Thyroid gland (tissue), 4 donors: Measurements from ENCODE around the gene KCNG2. TPM values are rescaled to one million over a fixed set of nuclear protein-coding genes. Genes with fewer than 3 reads are reported as not detected.

Experiments used
- DNase-seq, 2 donors: peaks; one replicate each; pipeline ENCODE4 v3.0.0-alpha.2; 2019
- H3K27ac ChIP-seq, 3 donors: fragments of 200-600 bp; sonication (generic); 1 replicate in 2 of 3; 2 replicates in 1 of 3; pipeline ENCODE4 v1.5.1; 2016 to 2019; ENCODE audit warnings: mild to moderate bottlenecking in 1 of 3, moderate library complexity in 1 of 3
- H3K27me3 ChIP-seq: fragments of 200-600 bp; sonication (generic); one replicate; pipeline ENCODE4 v1.5.1; 2019
- H3K36me3 ChIP-seq, 2 donors: fragments of 200-600 bp; sonication (generic); one replicate each; pipeline ENCODE4 v1.5.1; 2016 to 2019
- H3K4me1 ChIP-seq, 2 donors: fragments of 200-600 bp; sonication (generic); one replicate each; pipeline ENCODE4 v1.5.1; 2017 to 2019
- H3K4me3 ChIP-seq, 3 donors: fragments of 200-600 bp; sonication (generic); replicated peaks in 1 of 3; 1 replicate in 2 of 3; 2 replicates in 1 of 3; pipeline ENCODE4 v1.5.1; 2016; ENCODE audit warnings: mild to moderate bottlenecking in 1 of 3
- H3K9me3 ChIP-seq: fragments of 200-600 bp; sonication (generic); one replicate; pipeline ENCODE4 v1.5.1; 2017
- POLR2A ChIP-seq, 2 donors: fragments of 450-650 bp; IDR thresholded peaks; one replicate each; pipeline ENCODE4 v1.6.1; 2017; ENCODE audit warnings: antibody characterized with exemption in 2 of 2, mild to moderate bottlenecking in 2 of 2, moderate library complexity in 1 of 2
- WGBS, 2 donors: methylation state at CpG; one replicate each; pipeline ENCODE4 v1.1.5; 2017; 5-methylcytosine and 5-hydroxymethylcytosine counted together
- intact Hi-C: fragments of 100-400 bp; cut with DNase I; formaldehyde crosslinking; loops from one replicate; pipeline ENCODE4 v1.15.1; 2023
- total RNA-seq, 4 donors: library from RNA; depleted of rRNA; stranded (reverse); fragments of >200 nt; gene quantifications; one replicate each; pipeline ENCODE4 v1.2.3, GENCODE V29; 2016
- TF ChIP-seq, protein P1 (sequence below), 6 experiments: fragments of 200-600 bp in 3 of 6; fragments of 450-650 bp in 3 of 6; sonication (generic) in 3 of 6; IDR thresholded peaks; one replicate each; pipeline ENCODE4 v1.5.1; 2016 to 2019; ENCODE audit warnings: antibody characterized with exemption in 6 of 6, mild to moderate bottlenecking in 2 of 6, inconsistent platforms in 1 of 6, moderate library complexity in 1 of 6

Gene KCNG2
- total RNA-seq, 4 donors from 2014 or later: 0.22 TPM; not detected in 3

DNA sequence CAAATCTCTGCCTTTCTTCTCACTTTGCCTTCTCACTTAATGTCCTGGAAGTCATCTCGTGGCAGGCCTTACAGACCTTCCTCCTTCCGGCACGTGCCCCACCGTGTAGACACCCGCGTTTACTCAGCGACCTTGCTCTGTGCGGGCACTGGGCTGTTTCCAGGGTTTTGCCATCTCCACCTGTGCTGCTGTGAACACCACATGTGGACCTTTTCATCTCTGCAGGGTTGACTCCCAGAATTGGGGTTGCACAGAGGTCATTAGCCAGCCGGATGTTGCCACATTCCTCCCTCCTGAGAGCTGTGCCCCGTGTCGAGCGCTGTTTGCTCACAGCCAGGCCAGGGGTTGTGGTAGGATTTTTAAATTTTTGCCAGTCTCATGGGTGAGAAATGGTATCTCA lies 25.4 kb downstream of the KCNG2 start:
- Histone ChIP-seq H3K9me3 (no peaks in the 10 kb centered on the region), H3K27ac (no peak overlapping the region), H3K4me1 (no peaks in the 10 kb centered on the region), H3K4me3 (no peak overlapping the region), H3K27me3 (no peaks in the 10 kb centered on the region), H3K36me3 (no peaks in the 10 kb centered on the region)
- intact Hi-C loops: no loop called here
- DNase-seq: no peak
- no peak for TF ChIP-seq POLR2A (IDR thresholded peaks at IDR 0.05)
- TF ChIP-seq, protein P1, sequence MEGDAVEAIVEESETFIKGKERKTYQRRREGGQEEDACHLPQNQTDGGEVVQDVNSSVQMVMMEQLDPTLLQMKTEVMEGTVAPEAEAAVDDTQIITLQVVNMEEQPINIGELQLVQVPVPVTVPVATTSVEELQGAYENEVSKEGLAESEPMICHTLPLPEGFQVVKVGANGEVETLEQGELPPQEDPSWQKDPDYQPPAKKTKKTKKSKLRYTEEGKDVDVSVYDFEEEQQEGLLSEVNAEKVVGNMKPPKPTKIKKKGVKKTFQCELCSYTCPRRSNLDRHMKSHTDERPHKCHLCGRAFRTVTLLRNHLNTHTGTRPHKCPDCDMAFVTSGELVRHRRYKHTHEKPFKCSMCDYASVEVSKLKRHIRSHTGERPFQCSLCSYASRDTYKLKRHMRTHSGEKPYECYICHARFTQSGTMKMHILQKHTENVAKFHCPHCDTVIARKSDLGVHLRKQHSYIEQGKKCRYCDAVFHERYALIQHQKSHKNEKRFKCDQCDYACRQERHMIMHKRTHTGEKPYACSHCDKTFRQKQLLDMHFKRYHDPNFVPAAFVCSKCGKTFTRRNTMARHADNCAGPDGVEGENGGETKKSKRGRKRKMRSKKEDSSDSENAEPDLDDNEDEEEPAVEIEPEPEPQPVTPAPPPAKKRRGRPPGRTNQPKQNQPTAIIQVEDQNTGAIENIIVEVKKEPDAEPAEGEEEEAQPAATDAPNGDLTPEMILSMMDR (IDR thresholded peaks at IDR 0.05): no peak
- WGBS, 2 donors: 79 to 83% methylated on average over 12 of the region's 12 CpGs

DNA sequence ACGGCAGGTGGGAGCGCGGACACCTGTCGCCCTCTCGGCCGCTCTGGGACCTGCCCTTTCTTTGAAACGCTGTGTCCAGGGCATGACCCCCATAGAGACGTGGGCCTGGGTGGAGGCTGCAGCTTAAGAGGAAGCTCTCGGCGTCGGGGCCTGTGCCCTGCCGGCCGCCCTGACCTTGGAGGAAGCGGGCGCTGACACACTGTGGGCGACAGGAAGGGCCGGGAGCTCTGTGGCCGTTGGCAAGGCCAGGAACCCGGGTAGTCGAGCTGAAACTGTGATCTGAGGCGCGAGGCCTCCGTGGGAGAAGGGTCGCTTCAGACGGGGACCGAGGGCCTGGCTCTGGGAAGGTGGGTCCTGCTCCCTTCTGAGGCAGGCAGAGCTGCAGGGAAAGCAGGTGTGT lies 28.2 kb downstream of the KCNG2 start:
- Histone ChIP-seq H3K36me3 (no peaks in the 10 kb centered on the region), H3K9me3 (no peaks in the 10 kb centered on the region), H3K4me1 (no peaks in the 10 kb centered on the region), H3K27ac (no peak overlapping the region), H3K4me3 (no peak overlapping the region), H3K27me3 (no peaks in the 10 kb centered on the region)
- intact Hi-C loops: no loop called here
- TF ChIP-seq, protein P1 (IDR thresholded peaks at IDR 0.05): no peak
- TF ChIP-seq POLR2A (IDR thresholded peaks at IDR 0.05): no peak
- peak in 1 of 2 donors; percentile 10 for DNase-seq
- 89 to 97% methylated on average over 6 to 21 of the region's 26 CpGs for WGBS, 2 donors

DNA sequence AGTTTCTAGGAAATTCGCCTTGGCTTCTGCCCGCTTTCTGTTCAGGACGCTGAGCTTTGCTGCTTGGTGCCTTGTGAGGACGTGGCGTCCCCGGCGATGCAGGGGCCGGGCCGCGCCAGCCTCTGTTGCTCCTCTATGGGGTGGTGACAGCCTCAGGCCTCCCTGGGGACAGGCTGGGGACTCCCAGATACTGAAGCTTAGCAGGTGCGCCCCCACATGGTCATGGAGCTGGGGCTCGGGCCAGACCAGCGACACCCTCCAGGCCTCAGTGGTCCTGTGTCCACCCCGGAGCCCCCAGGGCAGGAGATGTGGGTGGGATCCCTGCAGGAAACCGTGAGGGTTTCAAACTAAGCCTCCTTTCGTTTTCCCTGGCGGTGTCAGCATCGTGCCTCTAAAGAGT lies 29.2 kb downstream of the KCNG2 start:
- Histone ChIP-seq H3K27ac (no peak overlapping the region), H3K4me3 (no peak overlapping the region), H3K36me3 (no peaks in the 10 kb centered on the region), H3K4me1 (no peaks in the 10 kb centered on the region), H3K27me3 (no peaks in the 10 kb centered on the region), H3K9me3 (no peaks in the 10 kb centered on the region)
- DNase-seq: no peak
- 85 to 93% methylated on average over 11 to 16 of the region's 18 CpGs for WGBS, 2 donors
- TF ChIP-seq, protein P1 (IDR thresholded peaks at IDR 0.05): no peak
- no peak for TF ChIP-seq POLR2A (IDR thresholded peaks at IDR 0.05)
- intact Hi-C loops: no loop called here

DNA sequence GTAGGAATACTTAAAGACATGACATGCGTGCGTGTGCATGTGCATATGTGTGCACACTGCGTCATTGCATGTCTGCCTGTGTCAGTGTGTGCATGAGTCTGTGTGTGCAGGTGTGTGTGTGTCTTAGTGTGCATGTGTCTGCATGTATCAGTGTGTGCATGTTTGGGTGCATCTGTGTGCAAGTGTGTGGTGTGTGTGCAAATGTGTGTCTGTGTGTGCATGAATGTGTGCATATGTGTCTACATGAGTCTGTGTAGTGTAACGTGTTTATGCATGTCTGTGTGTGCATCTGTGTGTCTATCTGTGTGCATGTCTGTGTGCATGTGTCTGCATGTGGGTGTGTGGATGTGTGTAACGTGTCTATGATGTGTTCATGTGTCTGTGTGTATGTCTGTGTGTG lies 30.5 kb downstream of the KCNG2 start:
- H3K9me3 ChIP-seq: no peaks in the 10 kb centered on the region
- no peaks in the 10 kb centered on the region for H3K36me3 ChIP-seq
- DNase-seq: no peak
- H3K27me3 ChIP-seq: no peaks in the 10 kb centered on the region
- no peak for TF ChIP-seq POLR2A (IDR thresholded peaks at IDR 0.05)
- TF ChIP-seq, protein P1 (IDR thresholded peaks at IDR 0.05): no peak
- no peaks in the 10 kb centered on the region for H3K4me1 ChIP-seq
- intact Hi-C loops: no loop called here
- H3K27ac ChIP-seq: no peak overlapping the region
- WGBS, 2 donors: 95 to 97% methylated on average over 5 of the region's 5 CpGs
- H3K4me3 ChIP-seq: no peak overlapping the region

DNA sequence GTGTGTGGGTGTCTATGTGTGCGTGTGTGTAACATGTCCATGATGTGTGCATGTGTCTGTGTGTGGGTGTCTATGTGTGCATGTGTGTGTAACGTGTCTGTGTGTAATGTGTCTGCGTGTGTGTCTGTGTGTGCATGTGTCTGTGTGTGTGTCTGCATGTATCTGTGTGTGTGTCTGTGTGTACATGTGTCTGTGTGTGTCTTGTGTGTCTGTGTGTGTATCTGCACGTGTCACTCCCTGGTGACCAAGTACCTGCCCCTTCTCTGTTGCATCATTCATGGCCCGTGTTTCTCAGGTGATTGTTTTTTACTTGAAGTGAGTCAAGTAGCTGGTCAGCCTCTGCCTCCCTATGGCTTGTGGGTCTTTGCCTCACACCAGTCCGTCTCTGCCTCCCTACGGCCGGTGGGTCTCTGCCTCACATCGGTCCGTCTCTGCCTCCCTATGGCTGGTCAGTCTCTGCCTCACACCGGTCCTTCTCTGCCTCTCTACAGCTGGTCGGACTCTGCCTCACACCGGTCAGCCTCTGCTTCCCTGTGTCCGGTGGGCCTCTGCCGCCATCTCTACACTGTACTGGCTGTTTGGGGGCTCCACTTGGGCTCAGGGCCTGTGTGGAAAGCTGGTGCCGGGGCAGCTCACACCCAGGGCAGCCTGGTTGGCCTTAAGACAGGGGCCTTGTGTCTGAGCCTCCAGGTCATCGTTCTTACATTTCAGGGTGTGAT lies 31.6 kb downstream of the KCNG2 start:
- no peak for DNase-seq
- H3K36me3 ChIP-seq: no peaks in the 10 kb centered on the region
- TF ChIP-seq POLR2A (IDR thresholded peaks at IDR 0.05): no peak
- TF ChIP-seq, protein P1 (IDR thresholded peaks at IDR 0.05): no peak
- no peaks in the 10 kb centered on the region for H3K27me3 ChIP-seq
- H3K27ac ChIP-seq: no peak overlapping the region
- intact Hi-C loops: no loop called here
- H3K9me3 ChIP-seq: no peaks in the 10 kb centered on the region
- no peak overlapping the region for H3K4me3 ChIP-seq
- WGBS, 2 donors: 92 to 93% methylated on average over 17 of the region's 17 CpGs
- H3K4me1 ChIP-seq: no peaks in the 10 kb centered on the region
